Skin of body (tissue), 2 donors: ENCODE measurements around the gene LRRC9. TPM values are rescaled to one million over a fixed set of nuclear protein-coding genes. Genes with fewer than 3 reads are reported as not detected.
A peak's percentile ranks its signal among the peaks of the same experiment; 100 is the strongest.
"Not testable (repeated sequence)": the region's sequence is repeated elsewhere in the genome, so short reads cannot be mapped to it uniquely, and the experiment has no call there.

Experiments
- DNase-seq: peaks from one replicate; lab custom pipeline; 2025; lab: John Stamatoyannopoulos, UW
- total RNA-seq: library from RNA; depleted of rRNA; stranded (reverse); fragments of >200 nt; gene quantifications from one replicate; pipeline ENCODE4 v1.2.3, GENCODE V29; 2014

Gene LRRC9
- total RNA-seq, 1 donor from 2014 or later: 0.30 TPM

- not testable (repeated sequence) for DNase-seq
These were observed 32.2 kb downstream of the LRRC9 start for GRCh38 chr14:59952141-59952540.

GRCh38 chr14:59957890-59958289 lies 37.9 kb downstream of the LRRC9 start:
- not testable (repeated sequence) for DNase-seq

- DNase-seq: no peak
These were observed 39.7 kb downstream of the LRRC9 start for GRCh38 chr14:59959668-59960067.

GRCh38 chr14:59961518-59962062 lies 41.6 kb downstream of the LRRC9 start:
- DNase-seq: no peak

- no peak for DNase-seq
These were observed 44.5 kb downstream of the LRRC9 start for GRCh38 chr14:59964251-59965007.

- DNase-seq: no peak
These were observed 49.4 kb downstream of the LRRC9 start for GRCh38 chr14:59969319-59969718.

- no peak for DNase-seq
These were observed 61.6 kb downstream of the LRRC9 start for GRCh38 chr14:59981564-59981963.

- no peak for DNase-seq
These were observed 63.1 kb downstream of the LRRC9 start for GRCh38 chr14:59983048-59983447.

- no peak for DNase-seq
These were observed 66.7 kb downstream of the LRRC9 start for GRCh38 chr14:59986556-59987059.

- peak; percentile 29 for DNase-seq
These were observed 77.5 kb downstream of the LRRC9 start for GRCh38 chr14:59997449-59997848.

- DNase-seq: no peak
These were observed 78.0 kb downstream of the LRRC9 start for GRCh38 chr14:59997966-59998365.

- peak; percentile 25 for DNase-seq
These were observed 78.6 kb downstream of the LRRC9 start for GRCh38 chr14:59998564-59998963.

- DNase-seq: peak; percentile 23
These were observed 83.0 kb downstream of the LRRC9 start for GRCh38 chr14:60002819-60003492.

GRCh38 chr14:60003991-60004390 lies 84.0 kb downstream of the LRRC9 start:
- no peak for DNase-seq

GRCh38 chr14:60008042-60008441 lies 88.1 kb downstream of the LRRC9 start:
- DNase-seq: no peak

- not testable (repeated sequence) for DNase-seq
These were observed 90.3 kb downstream of the LRRC9 start for GRCh38 chr14:60010263-60010662.

GRCh38 chr14:60014402-60014801 lies 94.5 kb downstream of the LRRC9 start:
- no peak for DNase-seq

- DNase-seq: no peak
These were observed 101.7 kb downstream of the LRRC9 start for GRCh38 chr14:60021619-60022018.

GRCh38 chr14:60025571-60025970 lies 105.6 kb downstream of the LRRC9 start:
- DNase-seq: no peak

- no peak for DNase-seq
These were observed 115.2 kb downstream of the LRRC9 start for GRCh38 chr14:60035177-60035576.

- DNase-seq: not testable (repeated sequence)
These were observed 128.0 kb downstream of the LRRC9 start for GRCh38 chr14:60047976-60048375.

- peak; percentile 57 for DNase-seq
These were observed 131.8 kb downstream of the LRRC9 start for GRCh38 chr14:60051721-60052221.
